Thoracic aorta (tissue), 2 donors: Measurements from ENCODE around the gene AGR3. TPM values are rescaled to one million over a fixed set of nuclear protein-coding genes. Genes with fewer than 3 reads are reported as not detected.
A peak's percentile ranks its signal among the peaks of the same experiment; 100 is the strongest.

Source experiments
- ATAC-seq: fragments of 150-250 bp; one replicate; pipeline ENCODE4 v1.8.0; 2017; ENCODE audit warnings: low read depth; ENCODE audit not compliant: insufficient number of reproducible peaks, low FRiP score
- DNase-seq: peaks from one replicate; pipeline ENCODE4 v3.0.0-alpha.2; 2020; ENCODE audit warnings: low spot score
- H3K27ac ChIP-seq, 2 donors: fragments of 200-600 bp; sonication (generic); 1 replicate in 1 of 2; 2 replicates in 1 of 2; pipeline ENCODE4 v1.5.1; 2016; ENCODE audit warnings: mild to moderate bottlenecking in 2 of 2, moderate library complexity in 2 of 2
- H3K27me3 ChIP-seq: fragments of 200-600 bp; sonication (generic); replicated peaks from 2 replicates; pipeline ENCODE4 v1.6.0; 2016; ENCODE audit warnings: mild to moderate bottlenecking; ENCODE audit not compliant: insufficient read depth
- H3K36me3 ChIP-seq: fragments of 200-600 bp; sonication (generic); one replicate; pipeline ENCODE4 v1.5.1; 2016
- H3K4me1 ChIP-seq, 2 donors: fragments of 200-600 bp; sonication (generic); 1 replicate in 1 of 2; 2 replicates in 1 of 2; pipeline versions ENCODE4 v1.5.1 to v1.6.0; 2016; ENCODE audit warnings: low read depth in 2 of 2, mild to moderate bottlenecking in 1 of 2; ENCODE audit not compliant: control insufficient read depth in 1 of 2
- H3K4me3 ChIP-seq: fragments of 200-600 bp; sonication (generic); 2 replicates; pipeline ENCODE4 v1.5.1; 2016; ENCODE audit warnings: mild to moderate bottlenecking
- H3K9me3 ChIP-seq: fragments of 200-600 bp; sonication (generic); 2 replicates; pipeline ENCODE4 v1.5.1; 2016
- total RNA-seq, 2 donors: library from RNA; depleted of rRNA; stranded (reverse); fragments of >200 nt; gene quantifications; one replicate each; pipeline versions ENCODE4 v1.1.0 to v1.2.3, GENCODE V29; 2016
- TF ChIP-seq, protein P1 (sequence below): fragments of 200-600 bp; sonication (generic); IDR thresholded peaks from one replicate; pipeline ENCODE4 v1.5.1; 2019; ENCODE audit warnings: antibody characterized with exemption

The AGR3 gene
- total RNA-seq, 2 donors from 2014 or later = 22.2 TPM; not detected in 1

DNA sequence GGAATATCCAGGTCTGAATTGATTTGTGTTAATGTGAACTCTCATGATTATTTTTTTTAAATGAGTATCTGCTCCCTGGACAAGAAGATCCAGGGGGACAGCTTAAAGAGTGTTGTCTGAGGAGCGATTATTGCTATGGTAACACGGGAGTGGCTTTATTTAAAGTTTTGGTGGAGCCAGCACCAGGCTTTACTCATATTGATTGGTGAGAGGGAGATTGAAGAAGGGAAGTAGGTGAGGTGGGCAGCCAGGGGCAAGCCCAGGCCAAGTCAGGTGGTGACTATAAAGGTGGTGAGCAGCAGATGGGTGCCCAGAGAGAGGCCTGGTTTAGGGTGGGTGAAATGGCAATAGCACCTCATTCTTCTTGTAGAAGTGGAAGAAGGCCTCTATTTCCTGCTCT is 66.8 kb downstream of the AGR3 start:
- TF ChIP-seq, protein P1, sequence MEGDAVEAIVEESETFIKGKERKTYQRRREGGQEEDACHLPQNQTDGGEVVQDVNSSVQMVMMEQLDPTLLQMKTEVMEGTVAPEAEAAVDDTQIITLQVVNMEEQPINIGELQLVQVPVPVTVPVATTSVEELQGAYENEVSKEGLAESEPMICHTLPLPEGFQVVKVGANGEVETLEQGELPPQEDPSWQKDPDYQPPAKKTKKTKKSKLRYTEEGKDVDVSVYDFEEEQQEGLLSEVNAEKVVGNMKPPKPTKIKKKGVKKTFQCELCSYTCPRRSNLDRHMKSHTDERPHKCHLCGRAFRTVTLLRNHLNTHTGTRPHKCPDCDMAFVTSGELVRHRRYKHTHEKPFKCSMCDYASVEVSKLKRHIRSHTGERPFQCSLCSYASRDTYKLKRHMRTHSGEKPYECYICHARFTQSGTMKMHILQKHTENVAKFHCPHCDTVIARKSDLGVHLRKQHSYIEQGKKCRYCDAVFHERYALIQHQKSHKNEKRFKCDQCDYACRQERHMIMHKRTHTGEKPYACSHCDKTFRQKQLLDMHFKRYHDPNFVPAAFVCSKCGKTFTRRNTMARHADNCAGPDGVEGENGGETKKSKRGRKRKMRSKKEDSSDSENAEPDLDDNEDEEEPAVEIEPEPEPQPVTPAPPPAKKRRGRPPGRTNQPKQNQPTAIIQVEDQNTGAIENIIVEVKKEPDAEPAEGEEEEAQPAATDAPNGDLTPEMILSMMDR = no peak
- no peak overlapping the region for H3K4me3 ChIP-seq
- ATAC-seq = no peak
- DNase-seq = no peak
- H3K27me3 ChIP-seq = no peaks in the 10 kb centered on the region
- H3K36me3 ChIP-seq = no peaks in the 10 kb centered on the region
- no peaks in the 10 kb centered on the region for H3K9me3 ChIP-seq
- no peak overlapping the region for H3K27ac ChIP-seq
- peaks cover 3 to 24% of the 10 kb centered on the region in 2 donors for H3K4me1 ChIP-seq

DNA sequence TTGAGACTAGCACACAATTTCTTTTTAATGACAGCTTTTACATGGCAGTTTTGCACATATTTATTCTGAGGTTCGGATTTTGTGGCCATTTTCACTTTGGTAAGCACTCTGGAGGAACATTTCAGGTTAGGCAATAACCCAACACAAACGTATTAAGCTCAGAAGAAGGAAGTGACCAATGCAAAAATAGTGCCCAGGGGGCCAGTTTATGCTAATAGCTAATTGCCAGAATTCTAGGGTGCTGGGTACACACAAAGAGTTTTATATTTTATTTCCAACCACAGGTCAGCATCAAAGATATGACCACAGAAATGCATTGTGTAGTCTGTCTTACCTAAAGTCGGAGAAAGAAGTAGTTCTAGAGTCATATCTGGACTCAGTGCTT is 68.6 kb downstream of the AGR3 start:
- H3K27me3 ChIP-seq = no peaks in the 10 kb centered on the region
- H3K27ac ChIP-seq = peak overlapping the region; percentile 0 to 1
- no peaks in the 10 kb centered on the region for H3K36me3 ChIP-seq
- DNase-seq (no peak), ATAC-seq (no peak)
- H3K9me3 ChIP-seq = no peaks in the 10 kb centered on the region
- no peak overlapping the region for H3K4me3 ChIP-seq
- TF ChIP-seq, protein P1 = no peak
- H3K4me1 ChIP-seq = peaks cover 3 to 24% of the 10 kb centered on the region in 2 donors

DNA sequence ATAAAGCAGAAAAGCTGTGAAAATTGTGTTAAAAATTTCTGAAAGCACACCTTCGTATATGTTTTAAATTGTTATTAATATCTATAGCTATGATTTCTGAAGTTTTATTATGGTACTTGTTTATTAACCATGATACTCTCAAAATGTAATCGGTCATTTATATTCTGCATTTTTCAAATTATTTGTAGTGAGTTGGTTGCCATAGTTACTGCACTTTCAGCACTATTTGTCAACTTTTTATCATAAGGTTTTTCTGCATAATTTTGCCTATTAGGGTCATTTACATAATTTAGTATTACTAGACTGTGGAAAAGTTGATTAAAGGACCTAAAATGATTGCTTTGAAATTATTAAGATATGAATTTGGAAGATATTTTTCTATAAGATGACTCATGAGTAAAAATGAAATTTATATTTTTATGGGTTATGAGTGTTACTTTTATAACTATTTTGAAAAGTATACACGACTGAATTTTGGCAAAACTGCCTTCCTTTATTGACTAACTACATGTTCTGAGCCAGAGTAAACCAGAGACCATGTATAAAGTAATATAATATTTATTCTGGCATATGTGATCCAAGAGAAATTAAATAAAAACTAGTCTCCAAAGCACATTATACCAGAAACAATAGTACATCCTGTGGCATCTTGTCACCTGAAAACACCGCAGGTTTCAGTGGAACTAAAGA is 69.1 kb downstream of the AGR3 start:
- TF ChIP-seq, protein P1 = no peak
- H3K4me3 ChIP-seq = no peak overlapping the region
- H3K36me3 ChIP-seq = no peaks in the 10 kb centered on the region

DNA sequence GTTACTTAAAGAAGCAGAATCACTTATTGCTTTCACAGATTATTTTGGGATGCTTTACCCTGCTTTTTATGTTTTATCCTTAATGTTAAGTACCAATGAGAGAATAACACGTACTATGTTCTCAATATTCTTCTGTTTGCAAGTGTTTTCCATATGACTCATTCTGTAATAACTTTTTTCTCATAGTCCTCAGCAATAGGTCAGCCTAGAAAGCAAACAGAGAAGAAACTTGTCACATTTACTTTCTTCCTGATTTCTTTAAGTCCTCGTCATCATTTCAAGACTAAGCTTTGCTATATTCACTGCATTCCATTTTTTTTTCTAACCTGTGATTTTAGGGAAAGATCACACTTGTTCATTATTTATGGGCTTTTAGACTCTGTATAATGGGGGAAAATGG is 70.2 kb downstream of the AGR3 start:
- no peak for ATAC-seq
- no peak overlapping the region for H3K4me3 ChIP-seq
- no peaks in the 10 kb centered on the region for H3K9me3 ChIP-seq
- H3K27ac ChIP-seq = no peak overlapping the region
- no peaks in the 10 kb centered on the region for H3K27me3 ChIP-seq
- peaks cover 3 to 24% of the 10 kb centered on the region in 2 donors for H3K4me1 ChIP-seq
- TF ChIP-seq, protein P1 = no peak
- H3K36me3 ChIP-seq = no peaks in the 10 kb centered on the region
- no peak for DNase-seq

More for the DNA sequence above, 69.1 kb downstream of the AGR3 start:
- peaks cover 3 to 24% of the 10 kb centered on the region in 2 donors for H3K4me1 ChIP-seq
- peak overlapping the region in 1 of 2 donors; percentile 0 for H3K27ac ChIP-seq
- no peaks in the 10 kb centered on the region for H3K9me3 ChIP-seq
- no peak for DNase-seq
- ATAC-seq = no peak
- H3K27me3 ChIP-seq = no peaks in the 10 kb centered on the region

DNA sequence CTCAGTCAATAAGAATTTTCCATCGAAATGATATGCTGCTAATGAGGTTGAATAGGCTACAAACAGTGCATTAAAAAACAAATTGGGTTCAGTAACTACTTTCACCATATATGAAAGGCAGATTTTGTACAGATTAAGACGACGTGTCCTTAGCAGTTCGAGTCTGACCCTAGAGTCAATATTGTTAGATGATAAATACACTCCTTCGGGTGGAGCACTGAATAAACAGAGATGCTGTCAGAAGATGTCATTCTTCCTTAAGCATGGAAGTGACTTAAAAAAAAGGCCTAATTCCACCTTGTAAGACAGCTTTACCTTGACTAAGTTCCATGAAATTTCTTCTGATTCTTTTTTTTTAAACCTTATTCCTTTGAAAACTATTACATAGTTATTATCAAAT is 71.2 kb downstream of the AGR3 start:
- H3K4me3 ChIP-seq = no peak overlapping the region
- H3K36me3 ChIP-seq = no peaks in the 10 kb centered on the region
- DNase-seq (no peak), ATAC-seq (no peak)
- H3K4me1 ChIP-seq = peaks cover 3 to 24% of the 10 kb centered on the region in 2 donors
- no peaks in the 10 kb centered on the region for H3K27me3 ChIP-seq
- no peak overlapping the region for H3K27ac ChIP-seq
- H3K9me3 ChIP-seq = no peaks in the 10 kb centered on the region
- TF ChIP-seq, protein P1 = no peak
